Fibroblast of peridontal ligament (primary cell): ENCODE measurements around the gene QSOX1.

Experiments used
- DNase-seq: peaks from one replicate; pipeline ENCODE4 v3.0.0-alpha.2; 2010; ENCODE audit errors: extremely low read depth

QSOX1 gene

DNA sequence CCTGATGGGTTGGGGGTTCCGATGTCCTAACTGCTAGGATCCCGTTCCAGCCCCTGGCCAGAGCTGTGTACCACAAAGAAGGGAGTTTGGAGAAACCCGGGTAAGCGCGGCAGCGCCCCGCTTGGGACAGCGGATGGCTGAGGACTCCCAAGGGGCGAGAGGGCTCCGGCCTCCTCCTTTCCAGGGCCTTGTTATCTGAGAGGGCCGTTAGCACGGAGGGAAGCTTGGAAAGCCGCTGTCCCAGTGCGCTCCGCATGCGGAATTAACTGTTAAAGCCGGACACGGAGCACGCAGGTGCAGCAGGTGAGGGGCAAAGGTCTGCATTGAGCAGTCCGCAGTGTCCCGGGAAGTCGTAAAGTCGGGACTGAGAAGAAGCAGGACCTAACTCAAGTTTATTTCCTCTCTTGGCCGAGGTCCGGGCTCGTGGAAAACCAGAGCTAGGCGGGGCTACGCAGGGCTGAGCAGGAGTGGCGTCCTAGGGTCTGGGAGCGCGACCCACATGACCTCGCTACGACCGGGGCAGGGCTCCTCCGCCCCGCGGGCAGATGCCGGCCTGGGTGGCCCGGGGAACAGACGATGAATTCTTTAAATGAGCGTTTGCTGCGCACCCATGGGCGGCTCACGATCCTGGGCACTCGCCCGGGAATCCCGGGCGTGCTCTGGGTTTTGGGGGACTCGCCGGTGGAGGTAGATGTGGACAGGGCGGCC, 79.9 kb downstream of the QSOX1 start:
- no peak for DNase-seq

DNA sequence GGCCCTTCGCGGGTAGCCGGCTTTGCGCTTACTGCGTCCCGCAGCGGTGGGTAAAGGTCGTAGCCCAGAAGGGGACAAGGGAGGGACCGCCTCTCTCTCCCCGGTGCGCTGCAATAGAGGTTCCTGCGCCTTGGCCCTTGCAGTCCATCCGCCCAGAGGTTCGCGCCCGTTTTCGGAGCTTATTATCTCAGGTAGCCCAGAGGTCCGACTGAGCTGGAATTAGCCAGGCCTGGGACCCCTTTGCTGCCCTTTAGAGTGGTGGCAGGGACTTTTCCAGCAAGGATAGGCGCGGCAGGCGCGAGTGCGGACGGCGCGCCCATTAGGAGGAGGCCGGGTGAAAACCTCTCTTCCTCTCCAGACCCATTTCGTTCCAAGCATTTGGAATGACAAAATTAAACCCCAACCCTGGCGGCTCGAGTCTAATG, 80.4 kb downstream of the QSOX1 start:
- no peak for DNase-seq

DNA sequence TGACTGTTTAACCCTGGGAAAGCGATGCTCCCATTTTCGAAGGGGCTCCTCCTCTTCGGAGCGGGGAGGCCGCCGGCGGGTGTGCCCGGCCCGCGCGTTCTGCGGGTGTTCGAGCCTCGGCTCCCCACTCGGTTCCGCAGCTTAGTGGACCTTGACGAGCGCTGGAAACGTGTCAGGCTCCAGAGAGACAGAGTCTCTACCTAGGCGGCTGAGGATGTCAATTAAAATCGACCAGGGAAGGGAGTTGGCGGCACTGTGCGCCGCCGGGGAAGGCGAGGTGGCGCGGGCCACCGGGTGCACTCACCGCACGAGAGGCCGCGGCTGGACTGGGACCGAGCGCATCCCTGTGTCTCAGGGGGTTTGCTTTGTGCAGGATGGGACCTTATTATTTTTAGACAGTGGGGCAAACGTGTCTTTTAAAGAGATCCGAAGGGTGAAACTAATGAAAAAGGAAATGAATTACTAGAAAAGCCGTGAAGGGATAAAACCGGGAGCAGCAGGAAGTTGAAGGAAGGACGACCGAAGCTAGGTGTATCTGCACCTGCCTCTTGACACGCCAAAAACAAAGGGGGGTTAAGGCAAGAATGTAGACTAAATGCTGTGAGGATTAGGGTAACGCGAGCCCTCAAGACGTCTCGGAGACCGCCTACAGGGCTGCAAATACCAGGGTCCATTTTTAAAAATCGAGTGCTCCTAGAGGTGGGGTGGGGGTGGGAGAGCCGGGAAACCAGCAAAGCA, 81.0 kb downstream of the QSOX1 start:
- DNase-seq = no peak

DNA sequence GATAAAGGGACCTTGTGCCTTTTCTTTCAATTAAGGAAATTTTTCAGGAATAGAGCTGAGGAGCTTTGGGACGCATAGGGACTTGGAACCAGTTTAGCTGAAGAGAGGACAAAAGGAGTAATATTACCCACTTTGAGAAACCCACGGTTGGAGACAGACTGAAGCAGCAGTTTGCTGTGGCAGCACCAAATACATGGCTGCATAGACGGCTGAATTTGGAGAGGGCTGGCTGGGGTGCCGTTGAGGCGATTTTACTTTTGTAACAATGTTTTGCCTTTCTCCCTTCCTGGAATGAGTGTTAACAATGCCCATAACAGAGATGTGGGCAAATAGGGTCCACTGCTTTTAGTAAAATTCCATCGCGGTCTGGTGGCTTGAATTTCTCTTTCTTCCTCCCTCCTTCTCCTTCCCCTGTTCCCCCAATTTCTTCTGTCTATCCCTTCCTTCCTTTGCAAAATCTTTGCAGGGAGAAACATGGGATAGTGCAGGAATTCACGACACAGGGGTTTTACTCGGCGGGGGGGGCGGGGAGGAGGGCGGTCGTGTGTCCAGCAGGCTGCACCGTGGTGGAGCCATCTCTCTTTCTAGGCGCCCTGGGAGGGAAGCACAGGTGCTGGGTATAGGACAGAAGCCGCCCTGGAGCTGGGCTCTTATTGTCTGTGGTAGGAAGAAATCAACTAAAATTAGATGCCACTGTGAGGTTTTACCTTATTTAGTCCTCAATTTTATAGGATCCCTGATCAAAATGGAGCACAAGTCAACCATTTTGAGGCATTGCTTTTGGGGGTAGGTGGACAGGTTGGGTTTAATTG, 82.2 kb downstream of the QSOX1 start:
- no peak for DNase-seq

DNA sequence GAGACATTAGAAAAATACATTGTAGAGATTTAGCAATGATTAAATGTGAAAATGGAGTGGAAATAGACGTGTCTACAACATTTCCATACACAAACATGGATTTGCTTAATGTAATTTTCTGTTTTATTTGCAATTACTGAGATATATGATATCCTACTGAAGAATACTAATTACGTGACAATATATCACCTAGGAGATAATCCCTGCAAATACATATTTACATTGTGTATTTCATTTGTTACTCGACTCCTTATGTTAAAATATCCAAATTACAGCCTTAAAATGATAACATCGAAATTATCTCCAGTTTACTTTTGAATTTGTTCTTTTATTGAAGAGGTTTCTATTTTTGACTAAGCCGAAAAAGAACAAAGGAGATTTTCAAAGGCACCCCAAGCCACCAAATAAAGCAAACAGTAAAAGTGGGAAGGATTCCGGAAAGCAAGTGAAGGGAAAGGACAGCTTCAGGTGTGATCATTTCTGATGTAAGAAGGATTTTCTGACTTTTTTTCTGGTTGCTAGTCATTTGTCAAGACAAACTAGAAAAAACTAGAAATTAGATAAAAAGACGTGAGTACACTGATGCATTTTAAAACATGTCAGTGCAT, 83.3 kb downstream of the QSOX1 start:
- no peak for DNase-seq

DNA sequence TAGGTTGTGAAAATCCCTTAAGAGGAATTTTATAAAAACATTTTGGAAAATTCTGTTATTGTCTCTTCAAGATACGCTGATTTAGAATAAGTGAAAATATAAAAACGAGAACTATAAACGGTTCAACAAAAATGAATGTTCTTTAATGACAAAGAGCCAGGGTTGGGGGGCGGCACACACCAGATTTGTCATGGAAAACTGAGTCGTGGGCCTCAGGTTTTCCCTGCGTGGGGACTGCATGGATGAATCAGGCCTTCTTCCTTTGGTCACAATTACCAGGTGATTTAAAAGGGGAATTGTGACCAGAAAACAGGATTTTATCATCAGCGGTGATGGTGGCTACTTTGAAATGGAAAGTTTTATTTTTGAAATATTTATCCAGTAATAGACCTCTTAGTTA, 84.0 kb downstream of the QSOX1 start:
- no peak for DNase-seq

DNA sequence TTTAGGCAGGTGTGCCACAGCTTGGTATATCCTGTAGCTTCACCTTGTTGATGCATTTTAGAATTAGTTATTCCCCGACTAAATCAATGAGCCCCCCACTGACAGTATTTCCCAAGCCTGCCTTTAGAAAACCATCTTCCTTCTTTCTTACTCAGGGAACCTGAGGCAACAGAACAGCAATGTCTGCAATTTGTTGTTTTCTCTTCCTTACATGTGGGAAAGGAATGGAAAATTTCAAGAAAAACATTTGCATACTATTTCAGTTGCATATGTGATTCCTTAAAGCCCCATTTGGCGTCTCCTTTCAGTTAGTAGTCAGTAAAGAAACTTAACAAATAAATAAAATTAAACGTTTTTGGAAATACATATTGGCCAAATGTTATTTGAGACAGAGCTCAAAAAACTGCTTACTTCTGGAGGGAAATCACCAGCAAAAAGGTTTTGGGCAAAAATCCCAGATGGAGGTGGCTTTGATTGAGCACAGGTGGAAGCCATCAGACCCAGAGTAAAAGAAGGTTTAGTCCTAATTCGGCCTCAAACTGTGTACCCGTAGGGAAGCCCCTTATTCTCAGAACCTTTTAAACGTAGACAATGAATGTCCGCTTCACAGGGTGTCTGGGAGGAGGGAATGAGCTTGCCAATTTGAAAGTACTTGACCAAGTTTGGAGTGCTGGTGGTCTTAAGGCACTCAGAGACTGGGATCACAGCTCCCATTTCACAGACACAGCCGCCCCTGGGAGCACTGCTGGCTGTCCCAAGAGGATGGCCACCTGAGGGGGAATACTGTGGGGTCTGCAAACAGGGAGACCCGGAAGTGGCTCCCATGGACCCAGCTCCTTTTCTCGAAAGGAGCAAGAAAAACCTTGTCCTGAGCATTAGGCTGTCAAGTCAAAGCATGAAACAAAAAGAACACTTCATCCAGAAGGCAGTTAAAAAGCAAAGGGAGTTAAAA, 84.8 kb downstream of the QSOX1 start:
- DNase-seq = no peak

DNA sequence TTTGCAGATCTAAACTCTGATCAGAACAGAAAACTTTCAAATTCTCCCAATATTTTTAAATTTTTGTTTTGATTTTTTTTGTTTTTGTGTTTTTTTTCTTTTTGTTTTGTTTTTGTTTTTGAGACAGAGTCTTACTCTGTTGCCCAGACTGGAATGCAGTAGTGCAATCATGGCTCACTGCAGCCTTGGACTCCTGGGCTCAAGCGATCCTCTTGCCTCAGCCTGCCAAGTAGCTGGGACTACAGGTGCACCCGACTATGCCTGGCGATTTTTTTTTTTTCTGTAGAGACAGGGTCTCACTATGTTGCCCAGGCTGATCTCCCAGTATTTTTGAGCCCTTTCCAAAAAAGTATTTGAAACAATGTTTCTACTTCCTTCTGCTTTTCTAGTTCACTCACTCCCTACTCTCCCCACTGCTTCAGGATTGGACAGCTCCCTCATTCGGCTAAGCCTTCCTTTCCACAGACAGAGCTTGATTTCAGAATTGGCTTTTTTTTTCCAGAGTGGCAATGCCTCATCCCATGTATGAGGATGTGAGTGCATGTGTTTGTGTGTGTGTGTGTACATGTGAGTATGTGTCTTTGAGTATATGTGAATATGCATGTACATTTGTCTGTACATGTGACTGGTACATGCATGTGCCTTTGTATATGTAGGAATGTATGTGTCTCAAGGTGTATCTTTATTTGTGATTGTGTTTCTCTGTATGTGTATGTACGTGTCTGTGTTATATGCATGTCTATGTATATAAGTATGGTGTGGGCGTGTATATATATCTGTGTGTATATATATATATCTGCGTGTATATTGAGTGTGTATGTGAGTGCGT, 87.3 kb downstream of the QSOX1 start:
- DNase-seq = peak; percentile 24

DNA sequence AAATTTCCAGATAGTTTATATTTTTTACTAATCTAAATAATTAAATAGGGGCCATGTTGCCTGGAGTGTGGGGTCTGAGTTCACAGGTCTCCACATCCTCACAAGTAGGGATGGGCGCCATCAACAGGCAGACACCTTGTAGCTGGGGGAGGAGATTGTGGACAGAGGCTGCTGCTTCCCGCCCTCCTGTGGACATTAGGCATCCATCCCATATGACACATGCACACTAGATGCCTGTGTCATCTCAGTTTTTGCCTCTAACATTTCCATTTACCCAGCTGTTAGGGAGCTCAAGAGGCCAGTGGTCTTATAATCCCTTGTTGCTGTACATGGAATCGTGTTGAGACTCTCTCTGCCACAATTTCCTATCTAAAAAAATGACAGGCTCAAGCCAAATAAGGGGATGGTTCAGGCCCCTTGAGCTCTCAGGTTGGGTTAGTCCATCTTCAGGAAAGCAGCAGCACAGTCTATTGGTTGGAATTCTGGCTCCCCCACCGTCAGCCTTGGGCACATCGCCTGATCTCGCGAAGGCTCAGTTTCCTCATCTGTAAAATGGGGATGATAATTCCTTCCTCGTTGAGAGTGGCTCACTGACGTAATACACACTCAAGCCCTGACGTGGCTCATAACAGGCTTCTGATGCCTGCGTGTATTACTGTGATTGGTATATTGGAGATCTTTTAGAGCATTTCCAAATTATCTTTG, 89.0 kb downstream of the QSOX1 start:
- DNase-seq = no peak

DNA sequence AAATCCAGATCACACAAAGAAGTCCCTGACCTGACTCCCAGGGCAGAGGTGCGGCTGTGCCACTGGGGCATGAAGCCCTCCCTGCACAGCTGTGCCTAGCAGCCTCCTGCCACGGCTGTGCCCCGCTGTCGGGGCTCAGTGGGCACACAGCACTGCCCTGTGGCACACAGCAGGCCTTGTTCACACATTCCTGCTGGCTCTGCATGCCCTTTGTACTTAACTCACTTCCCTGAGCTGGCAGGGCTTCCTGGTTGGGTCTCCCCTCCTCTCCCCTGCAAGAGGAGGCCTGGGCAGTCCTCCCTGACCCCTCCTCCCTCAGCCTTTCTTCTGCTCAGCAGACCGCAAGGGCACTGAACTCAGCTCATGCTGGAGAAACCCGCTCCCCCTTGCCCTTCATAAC, 90.2 kb downstream of the QSOX1 start:
- no peak for DNase-seq

DNA sequence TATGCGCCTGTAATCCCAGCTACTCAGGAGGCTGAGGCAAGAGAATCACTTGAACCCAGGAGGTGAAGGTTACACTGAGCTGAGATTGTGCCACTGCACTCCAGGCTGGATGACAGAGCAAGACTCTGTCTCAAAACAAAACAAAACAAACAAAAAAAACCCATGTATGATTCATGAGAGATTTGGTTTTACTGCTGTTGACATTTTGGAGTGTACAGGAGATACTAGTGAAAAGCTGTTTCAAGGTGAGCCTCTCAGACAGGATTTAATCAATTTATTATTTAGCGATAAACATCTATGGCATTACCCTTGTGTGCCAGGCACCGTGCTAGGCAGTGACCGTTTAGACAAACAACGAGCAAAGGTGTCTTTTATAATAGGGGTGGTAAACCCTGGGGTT, 91.9 kb downstream of the QSOX1 start:
- no peak for DNase-seq

DNA sequence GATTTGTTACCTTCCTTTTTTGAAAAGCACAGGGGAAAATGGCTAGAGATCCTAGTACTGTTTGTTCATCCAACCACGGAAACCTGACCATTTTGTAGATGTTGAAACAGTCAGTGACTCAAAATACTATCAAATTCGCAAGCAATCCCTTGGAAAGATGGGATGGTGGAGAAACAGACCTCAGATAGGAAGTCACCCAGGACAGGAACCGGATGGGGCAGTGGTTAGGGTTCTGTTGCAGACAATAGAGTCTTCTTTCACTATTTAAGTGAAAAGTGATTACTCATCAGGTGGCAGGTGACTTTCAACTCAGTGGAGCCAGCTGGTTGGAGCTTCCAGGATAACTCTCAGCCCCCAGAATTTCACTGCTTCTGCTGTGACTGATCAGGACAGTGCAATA, 92.4 kb downstream of the QSOX1 start:
- no peak for DNase-seq

DNA sequence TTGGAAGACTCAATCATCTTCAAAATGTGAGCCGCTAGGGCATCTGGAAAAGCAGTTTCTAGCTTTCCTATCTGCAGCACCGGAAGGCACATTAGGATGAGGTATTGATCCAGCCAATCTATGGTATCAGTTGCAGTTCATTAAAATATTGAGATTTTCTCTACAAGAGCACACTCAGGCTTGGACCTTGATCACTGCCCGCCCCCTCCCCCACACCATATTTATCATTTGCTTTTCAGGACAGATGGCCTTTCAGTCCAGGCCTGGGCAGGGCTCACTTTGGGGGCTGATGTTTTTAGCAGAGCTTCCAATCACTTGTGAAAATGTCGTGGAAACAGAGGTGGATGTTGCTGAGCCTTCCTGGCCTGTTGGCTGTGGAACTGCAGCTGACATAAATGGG, 92.9 kb downstream of the QSOX1 start:
- DNase-seq = no peak

DNA sequence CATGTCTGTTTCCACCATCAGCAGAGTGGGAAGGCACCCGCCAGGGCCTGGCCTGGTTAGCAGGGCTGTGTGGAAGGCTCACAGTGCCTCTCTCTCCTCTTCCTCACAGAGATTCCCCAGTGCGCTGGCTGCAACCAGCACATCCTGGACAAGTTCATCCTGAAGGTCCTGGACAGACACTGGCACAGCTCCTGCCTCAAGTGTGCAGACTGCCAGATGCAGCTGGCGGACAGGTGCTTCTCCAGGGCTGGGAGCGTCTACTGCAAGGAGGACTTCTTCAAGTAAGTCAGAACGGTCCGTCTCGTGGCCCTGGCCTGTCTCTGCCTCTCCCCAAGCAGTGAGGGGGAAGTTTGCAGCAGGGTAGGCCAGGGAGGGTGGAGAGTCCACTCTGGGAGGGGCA, 93.5 kb downstream of the QSOX1 start:
- no peak for DNase-seq

DNA sequence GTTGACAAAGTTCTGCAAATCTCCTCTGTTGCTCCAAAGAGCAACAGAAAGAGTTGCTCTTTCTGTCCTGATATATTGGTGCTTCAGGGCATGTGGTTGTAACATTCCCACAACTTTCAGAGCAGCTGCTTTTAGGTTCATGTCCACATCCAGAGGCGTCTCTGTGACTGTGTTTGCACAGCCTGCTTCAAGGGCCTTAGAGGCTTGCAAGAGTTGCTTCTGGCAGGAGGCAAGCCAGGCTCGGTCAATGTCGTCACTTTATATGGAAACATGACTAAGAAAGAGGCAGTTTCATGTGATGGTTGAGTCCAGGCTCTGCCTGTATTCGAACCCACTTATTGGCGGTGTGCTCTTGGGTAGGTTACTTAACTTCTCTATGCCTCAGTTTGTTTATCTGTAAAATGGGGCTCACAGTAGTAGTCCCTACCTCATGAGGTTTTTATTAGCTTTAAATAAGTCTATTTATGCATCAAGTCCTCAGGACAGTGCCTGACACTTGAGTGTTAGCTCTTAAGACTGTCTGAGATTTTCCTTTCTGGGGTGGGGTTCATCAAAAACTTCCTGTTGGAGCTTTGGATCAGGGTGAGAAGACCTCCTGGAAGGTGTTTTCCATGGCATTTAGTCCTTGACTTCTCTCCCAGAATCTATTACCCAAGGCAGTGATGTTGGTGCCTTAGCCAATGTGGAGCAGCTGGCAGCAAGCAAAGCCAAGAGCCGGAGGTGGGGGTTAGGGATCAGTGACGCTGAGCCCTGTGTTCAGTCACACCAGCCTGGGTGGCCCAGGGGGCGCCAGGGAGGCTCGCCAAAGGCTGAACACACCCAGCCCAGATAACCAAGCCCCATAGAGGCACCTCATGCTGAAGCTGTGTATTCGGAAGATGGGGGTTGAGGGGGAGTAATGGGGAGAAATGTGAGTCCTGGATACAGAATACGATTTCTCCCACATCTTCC, 94.3 kb downstream of the QSOX1 start:
- no peak for DNase-seq

DNA sequence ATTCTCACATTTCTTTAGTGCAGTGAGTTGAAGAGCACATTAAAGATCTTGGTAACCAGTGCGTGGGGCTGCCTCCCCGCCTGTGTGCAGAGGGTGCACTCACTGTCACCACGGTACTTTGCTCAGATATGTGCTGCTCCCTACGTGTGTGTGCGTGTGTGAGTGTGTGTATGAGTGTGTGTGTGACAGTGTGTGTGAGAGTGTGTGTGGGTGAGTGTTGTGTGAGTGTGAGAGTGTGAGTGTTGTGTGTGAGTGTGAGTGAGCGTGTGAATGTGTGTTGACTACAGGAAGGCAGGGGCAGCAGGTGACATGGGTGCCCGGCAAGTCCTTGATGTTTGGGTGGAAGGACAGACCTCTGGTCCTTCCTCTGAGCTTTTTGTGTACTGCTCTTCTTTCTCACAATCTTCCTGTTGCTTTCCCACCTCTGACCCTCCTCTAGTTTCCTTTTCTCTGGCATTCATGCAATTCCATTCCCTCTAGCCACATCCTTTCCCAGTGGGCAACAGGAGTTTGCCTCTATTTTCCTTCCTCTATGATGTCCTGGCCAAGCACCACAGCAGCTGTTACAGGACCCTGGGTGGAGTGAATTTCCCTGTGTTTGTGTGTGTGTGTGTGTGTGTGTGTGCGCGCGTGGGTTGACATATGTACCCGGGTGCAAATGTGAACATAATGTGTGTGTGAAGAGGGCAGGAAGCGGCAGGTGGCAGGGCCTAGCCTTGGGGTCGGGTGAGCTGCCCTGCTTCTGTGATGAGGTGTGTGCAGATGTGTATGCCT, 95.2 kb downstream of the QSOX1 start:
- DNase-seq = no peak

DNA sequence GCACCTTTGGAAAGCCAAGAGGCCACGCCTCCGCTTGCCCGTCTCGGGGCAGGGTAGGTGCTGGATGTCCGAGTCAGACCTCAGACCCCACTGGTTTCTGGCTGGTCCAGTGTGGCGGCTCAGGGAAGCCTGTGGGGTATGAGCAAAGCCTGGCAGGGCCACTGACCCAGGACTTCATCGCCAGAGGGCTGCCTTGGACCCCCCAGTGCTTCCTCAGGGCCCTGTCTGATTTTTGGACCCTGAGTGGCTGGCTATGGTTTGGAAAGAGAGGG, 95.8 kb downstream of the QSOX1 start:
- DNase-seq = no peak
